PC-3 (cell line): ENCODE measurements around the gene PTPRF. TPM values are rescaled to one million over a fixed set of nuclear protein-coding genes. Genes with fewer than 3 reads are reported as not detected.

Source experiments
- ATAC-seq: fragments of 200-7000 bp; cut with Tn5 transposase; 2 replicates; pipeline ENCODE4 v1.9.1; 2020; ENCODE audit warnings: mild to moderate bottlenecking, moderate library complexity
- BruUV-seq: library from RNA; stranded (reverse); fragments of 400-500 nt; replicated peaks from 2 replicates; lab custom pipeline; 2021; lab: Mats Ljungman, UMichigan
- CTCF ChIA-PET: fragments of 300-600 bp; sonication (Branson Sonifier 250); formaldehyde crosslinking; loops from one replicate; lab custom pipeline; 2022; ENCODE audit warnings: antibody characterized with exemption; lab: Charles Lee
- POLR2A ChIA-PET: fragments of 300-600 bp; sonication (Branson Sonifier 250); formaldehyde crosslinking; loops from one replicate; lab custom pipeline; 2022; ENCODE audit warnings: antibody characterized with exemption; ENCODE audit not compliant: unreplicated experiment; lab: Charles Lee
- DNase-seq: peaks from one replicate; pipeline ENCODE4 v3.0.0-alpha.2; 2015
- H2AFZ ChIP-seq: fragments of 300-600 bp; sonication (generic); 2 replicates; pipeline ENCODE4 v1.6.0; 2016; ENCODE audit warnings: antibody characterized with exemption, low read length
- H3F3A ChIP-seq: fragments of 300-600 bp; sonication (generic); one replicate; pipeline ENCODE4 v1.6.0; 2017; ENCODE audit warnings: antibody characterized with exemption, low read length, control low read depth, mild to moderate bottlenecking; ENCODE audit not compliant: unreplicated experiment
- H3K27ac ChIP-seq: fragments of 300-600 bp; sonication (generic); 2 replicates; pipeline ENCODE4 v1.5.1; 2016; ENCODE audit warnings: mild to moderate bottlenecking, low read length
- H3K27me3 ChIP-seq: fragments of 300-600 bp; sonication (generic); 2 replicates; pipeline ENCODE4 v1.6.1; 2016; ENCODE audit warnings: low read length, mixed read lengths
- H3K36me3 ChIP-seq: fragments of 300-600 bp; sonication (generic); 2 replicates; pipeline ENCODE4 v1.6.1; 2016; ENCODE audit warnings: low read depth, mixed run types, low read length, mixed read lengths
- H3K4me1 ChIP-seq: fragments of 300-600 bp; sonication (generic); 2 replicates; pipeline ENCODE4 v1.5.1; 2016; ENCODE audit warnings: low read length; ENCODE audit not compliant: insufficient read depth
- H3K4me2 ChIP-seq: fragments of 300-600 bp; sonication (generic); 2 replicates; pipeline ENCODE4 v1.6.0; 2016; ENCODE audit warnings: low read length
- H3K4me3 ChIP-seq: fragments of 300-600 bp; sonication (generic); 2 replicates; pipeline ENCODE4 v1.5.1; 2016; ENCODE audit warnings: mild to moderate bottlenecking, low read length, mixed read lengths
- H3K79me2 ChIP-seq: fragments of 300-600 bp; sonication (generic); 2 replicates; pipeline ENCODE4 v1.6.1; 2017; ENCODE audit warnings: low read length, mixed read lengths
- H3K9ac ChIP-seq: fragments of 300-600 bp; sonication (generic); 2 replicates; pipeline ENCODE4 v1.6.0; 2016; ENCODE audit warnings: mild to moderate bottlenecking, low read length
- H3K9me2 ChIP-seq: fragments of 300-600 bp; sonication (generic); replicated peaks from 2 replicates; pipeline ENCODE4 v1.6.1; 2016; ENCODE audit warnings: mixed run types, low read length, mixed read lengths
- H3K9me3 ChIP-seq: fragments of 300-600 bp; sonication (generic); 2 replicates; pipeline ENCODE4 v1.6.1; 2016; ENCODE audit warnings: low read length, mixed read lengths
- H4K20me1 ChIP-seq: fragments of 300-600 bp; sonication (generic); 2 replicates; pipeline ENCODE4 v1.6.1; 2016; ENCODE audit warnings: low read length, mixed read lengths
- EZH2 ChIP-seq: fragments of 300-600 bp; sonication (generic); IDR thresholded peaks from one replicate; pipeline ENCODE4 v1.6.1; 2017; ENCODE audit warnings: antibody characterized with exemption, mild to moderate bottlenecking, low read length; ENCODE audit not compliant: unreplicated experiment
- EZH2phosphoT487 ChIP-seq: fragments of 300-600 bp; sonication (generic); IDR thresholded peaks from 2 replicates; pipeline ENCODE4 v1.6.1; 2018; ENCODE audit warnings: mild to moderate bottlenecking, antibody characterized with exemption, low read length, borderline replicate concordance
- intact Hi-C: fragments of 100-400 bp; cut with micrococcal nuclease; formaldehyde crosslinking; loops from 2 replicates; pipeline ENCODE4 v1.9.0; 2023
- total RNA-seq: library from RNA; depleted of rRNA; stranded (reverse); fragments of >200 nt; gene quantifications from 2 replicates; pipeline ENCODE4 v1.2.3, GENCODE V29; 2014
- TF ChIP-seq, protein P1 (sequence below): fragments of 300-600 bp; sonication (generic); conservative IDR thresholded peaks from 2 replicates; pipeline ENCODE4 v1.5.1; 2017; ENCODE audit warnings: antibody characterized with exemption, low read depth, mild to moderate bottlenecking, low read length

The PTPRF gene
- total RNA-seq, 1 experiment from 2014 or later, result 67.4 TPM

DNA sequence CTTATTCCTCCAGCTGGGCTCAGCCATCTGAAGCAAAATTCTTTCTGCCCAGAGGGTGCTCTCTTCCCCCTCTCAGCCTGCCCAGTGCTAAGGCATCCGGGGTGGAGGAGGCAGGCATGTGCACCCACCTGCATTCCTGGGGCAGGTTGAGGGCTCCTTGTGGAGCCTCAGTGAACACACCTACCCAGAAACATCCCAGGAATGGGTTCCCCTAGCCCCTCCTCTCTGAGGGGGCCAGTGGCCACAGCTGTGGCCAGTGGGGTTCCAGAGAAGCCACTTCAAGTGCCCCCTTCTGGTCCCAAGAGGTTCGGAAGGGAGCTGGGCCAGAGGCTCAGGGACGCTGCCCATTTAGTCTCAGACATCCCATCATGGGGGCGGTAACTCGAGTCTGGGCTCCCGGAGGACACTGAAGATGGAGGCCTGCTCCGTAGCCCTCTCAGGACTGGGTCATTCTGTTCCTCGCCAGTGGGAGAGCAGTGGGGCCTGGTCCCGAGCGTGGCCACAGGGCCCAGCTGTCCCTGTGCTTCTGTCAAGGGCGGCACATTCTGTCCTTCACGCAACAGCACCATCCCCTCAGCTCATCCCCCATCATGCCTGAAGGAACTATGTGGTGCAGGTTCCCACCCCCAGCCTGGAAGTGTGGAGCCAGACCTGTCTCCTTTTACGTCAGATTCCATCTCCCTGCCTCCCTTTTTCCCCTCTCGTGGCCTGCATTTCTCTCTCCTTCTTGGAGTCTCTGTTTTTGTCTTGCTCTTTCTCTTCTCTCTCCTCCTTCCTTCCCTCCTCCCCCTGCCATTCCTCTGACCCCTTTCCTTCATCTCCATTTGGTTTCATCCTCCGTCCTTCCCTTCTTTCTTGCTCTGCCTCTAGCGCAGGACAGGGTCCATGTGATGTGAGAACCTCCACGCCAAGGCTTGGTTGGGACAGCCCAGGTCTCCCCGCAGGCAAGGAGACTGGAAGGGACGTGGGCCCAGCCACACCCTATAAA is 69.6 kb downstream of the PTPRF start:
- intact Hi-C loops, result no loop called here
- H3K9me3 ChIP-seq, result no peaks in the 10 kb centered on the region
- peaks cover 19% of the 10 kb centered on the region for H3K36me3 ChIP-seq
- no peak overlapping the region for H3K9ac ChIP-seq
- H2AFZ ChIP-seq, result no peak overlapping the region
- ATAC-seq (no peak), DNase-seq (no peak)
- H3K4me2 ChIP-seq, result no peak overlapping the region
- H3F3A ChIP-seq, result no peaks in the 10 kb centered on the region
- H3K79me2 ChIP-seq, result no peaks in the 10 kb centered on the region
- no peaks in the 10 kb centered on the region for H3K4me1 ChIP-seq
- no peak overlapping the region for H3K4me3 ChIP-seq
- no peaks in the 10 kb centered on the region for H3K9me2 ChIP-seq
- no peak overlapping the region for H3K27ac ChIP-seq
- TF ChIP-seq EZH2phosphoT487 (no peak), EZH2 (no peak)
- TF ChIP-seq, protein P1, sequence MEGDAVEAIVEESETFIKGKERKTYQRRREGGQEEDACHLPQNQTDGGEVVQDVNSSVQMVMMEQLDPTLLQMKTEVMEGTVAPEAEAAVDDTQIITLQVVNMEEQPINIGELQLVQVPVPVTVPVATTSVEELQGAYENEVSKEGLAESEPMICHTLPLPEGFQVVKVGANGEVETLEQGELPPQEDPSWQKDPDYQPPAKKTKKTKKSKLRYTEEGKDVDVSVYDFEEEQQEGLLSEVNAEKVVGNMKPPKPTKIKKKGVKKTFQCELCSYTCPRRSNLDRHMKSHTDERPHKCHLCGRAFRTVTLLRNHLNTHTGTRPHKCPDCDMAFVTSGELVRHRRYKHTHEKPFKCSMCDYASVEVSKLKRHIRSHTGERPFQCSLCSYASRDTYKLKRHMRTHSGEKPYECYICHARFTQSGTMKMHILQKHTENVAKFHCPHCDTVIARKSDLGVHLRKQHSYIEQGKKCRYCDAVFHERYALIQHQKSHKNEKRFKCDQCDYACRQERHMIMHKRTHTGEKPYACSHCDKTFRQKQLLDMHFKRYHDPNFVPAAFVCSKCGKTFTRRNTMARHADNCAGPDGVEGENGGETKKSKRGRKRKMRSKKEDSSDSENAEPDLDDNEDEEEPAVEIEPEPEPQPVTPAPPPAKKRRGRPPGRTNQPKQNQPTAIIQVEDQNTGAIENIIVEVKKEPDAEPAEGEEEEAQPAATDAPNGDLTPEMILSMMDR, result no peak
- no peaks in the 10 kb centered on the region for H4K20me1 ChIP-seq
- POLR2A ChIA-PET, result no interaction called here
- BruUV-seq, result no TSS peak
- CTCF ChIA-PET, result no interaction called here
- H3K27me3 ChIP-seq, result no peaks in the 10 kb centered on the region

DNA sequence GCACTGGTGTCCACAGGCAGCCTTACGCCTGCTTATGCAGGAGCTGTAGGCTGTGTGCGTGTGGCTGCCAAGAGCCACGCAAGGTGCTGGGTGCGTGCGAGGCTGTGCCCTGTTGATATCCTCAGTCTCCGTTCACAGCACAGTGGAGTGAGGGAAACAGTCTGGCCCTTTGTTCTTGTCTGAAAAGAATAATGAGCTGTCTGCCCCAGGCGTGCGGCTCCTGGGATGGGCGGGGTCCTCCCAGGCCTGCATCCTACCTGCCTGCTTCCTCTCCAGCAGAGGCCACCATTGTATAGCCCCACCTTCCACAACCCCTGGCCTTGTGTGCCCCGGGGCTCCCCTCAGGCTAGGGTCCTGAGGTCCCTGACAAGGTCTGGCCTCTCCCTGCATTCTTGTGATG is 72.3 kb downstream of the PTPRF start:
- intact Hi-C loops, result no loop called here
- ChIA-PET POLR2A (no interaction called here), CTCF (no interaction called here)
- Histone ChIP-seq H3K36me3 (peaks cover 22% of the 10 kb centered on the region), H3K4me2 (no peak overlapping the region), H3K9ac (no peak overlapping the region), H3K79me2 (no peaks in the 10 kb centered on the region), H3K27me3 (no peaks in the 10 kb centered on the region), H3F3A (no peaks in the 10 kb centered on the region), H3K4me3 (no peak overlapping the region), H3K4me1 (no peaks in the 10 kb centered on the region), H3K9me2 (no peaks in the 10 kb centered on the region), H2AFZ (no peak overlapping the region), H3K27ac (no peak overlapping the region), H4K20me1 (no peaks in the 10 kb centered on the region), H3K9me3 (no peaks in the 10 kb centered on the region)
- no TSS peak for BruUV-seq
- ATAC-seq (no peak), DNase-seq (no peak)
- TF ChIP-seq EZH2, result no peak
- TF ChIP-seq EZH2phosphoT487, result no peak
- TF ChIP-seq, protein P1, result no peak

DNA sequence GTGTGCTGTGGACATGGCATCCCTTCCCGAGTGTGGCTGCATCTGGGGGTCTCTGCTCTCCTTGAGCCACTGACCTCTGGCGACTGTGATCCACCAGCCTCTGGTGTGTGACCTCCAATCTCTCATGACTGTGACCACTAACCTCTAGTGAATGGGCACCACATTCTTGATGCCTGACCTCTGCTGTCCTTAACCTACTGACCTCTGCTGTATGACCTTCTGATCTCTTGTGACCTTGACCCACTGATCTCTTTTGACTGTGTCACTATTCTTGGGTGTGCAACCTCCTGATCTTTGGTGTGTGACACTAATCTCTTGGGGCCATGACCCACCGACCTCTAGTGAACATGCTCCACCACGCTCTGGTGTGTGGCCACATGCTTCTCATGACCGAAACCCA is 73.5 kb downstream of the PTPRF start:
- Histone ChIP-seq H3K4me2 (no peak overlapping the region), H3K9me2 (no peaks in the 10 kb centered on the region), H3K9ac (no peak overlapping the region), H3K4me1 (no peaks in the 10 kb centered on the region), H3F3A (no peaks in the 10 kb centered on the region), H3K36me3 (peaks cover 24% of the 10 kb centered on the region), H3K27me3 (no peaks in the 10 kb centered on the region), H3K27ac (no peak overlapping the region), H3K4me3 (no peak overlapping the region), H3K9me3 (no peaks in the 10 kb centered on the region), H2AFZ (no peak overlapping the region), H4K20me1 (no peaks in the 10 kb centered on the region), H3K79me2 (no peaks in the 10 kb centered on the region)
- ChIA-PET POLR2A (no interaction called here), CTCF (no interaction called here)
- no peak for TF ChIP-seq EZH2
- TF ChIP-seq, protein P1, result no peak
- TF ChIP-seq EZH2phosphoT487, result no peak
- no peak for DNase-seq
- no TSS peak for BruUV-seq
- no peak for ATAC-seq
- intact Hi-C loops, result no loop called here
